WTC11 (cell line): ENCODE measurements around the gene COLEC12.

Experiments used
- ATF1 ChIP-seq: sonication (generic); formaldehyde crosslinking; IDR thresholded peaks from 2 replicates; pipeline ENCODE4 v1.8.1; 2023; ENCODE audit warnings: mild to moderate bottlenecking, moderate library complexity, missing genetic modification reagents
- CREB1 ChIP-seq: sonication (generic); formaldehyde crosslinking; IDR thresholded peaks from 2 replicates; pipeline ENCODE4 v1.8.0; 2023; ENCODE audit warnings: mild to moderate bottlenecking, missing genetic modification reagents
- CTCF ChIP-seq: fragments of 200-600 bp; IDR thresholded peaks from 2 replicates; pipeline ENCODE4 v1.8.0; 2022; ENCODE audit warnings: antibody characterized with exemption
- E2F4 ChIP-seq: sonication (generic); formaldehyde crosslinking; IDR thresholded peaks from 2 replicates; pipeline ENCODE4 v1.8.1; 2022; ENCODE audit warnings: low read depth, mild to moderate bottlenecking, moderate library complexity, missing genetic modification reagents, borderline replicate concordance
- FOXK1 ChIP-seq: sonication (generic); formaldehyde crosslinking; IDR thresholded peaks from 2 replicates; pipeline ENCODE4 v1.8.0; 2022; ENCODE audit warnings: mild to moderate bottlenecking, moderate library complexity, missing genetic modification reagents
- NFYB ChIP-seq: sonication (generic); formaldehyde crosslinking; conservative IDR thresholded peaks from 2 replicates; pipeline ENCODE4 v1.8.0; 2022; ENCODE audit warnings: low read depth, missing genetic modification reagents
- SP1 ChIP-seq: sonication (generic); formaldehyde crosslinking; conservative IDR thresholded peaks from 2 replicates; pipeline ENCODE4 v1.8.1; 2022; ENCODE audit warnings: missing genetic modification reagents
- ZNF232 ChIP-seq: sonication (generic); formaldehyde crosslinking; IDR thresholded peaks from 2 replicates; pipeline ENCODE4 v1.8.0; 2022; ENCODE audit warnings: mild to moderate bottlenecking, missing genetic modification reagents
- ZNF396 ChIP-seq: fragments of 250-450 bp; sonication (Bioruptor Pico); IDR thresholded peaks from 2 replicates; pipeline ENCODE4 v1.8.0; 2021; ENCODE audit warnings: mild to moderate bottlenecking, moderate library complexity, borderline replicate concordance
- ZNF512 ChIP-seq: sonication (generic); formaldehyde crosslinking; IDR thresholded peaks from 2 replicates; pipeline ENCODE4 v1.8.1; 2022; ENCODE audit warnings: missing genetic modification reagents, borderline replicate concordance

- TF ChIP-seq CTCF: no peak
- no peak for TF ChIP-seq NFYB
- TF ChIP-seq ZNF232 (CRISPR knock-in tag): no peak
- no peak for TF ChIP-seq ATF1 (CRISPR knock-in tag)
- TF ChIP-seq E2F4 (CRISPR knock-in tag): no peak
- no peak for TF ChIP-seq SP1
- TF ChIP-seq ZNF512 (CRISPR knock-in tag): no peak
- TF ChIP-seq FOXK1 (CRISPR knock-in tag): no peak
- TF ChIP-seq ZNF396 (CRISPR knock-in tag): no peak
- TF ChIP-seq CREB1 (CRISPR knock-in tag): no peak
Measured at GRCh38 chr18:313931-314330, 186.6 kb downstream of the COLEC12 start.
